OCI-LY1 (cell line): ENCODE data around the gene ZFP37.

Source experiments
- H2AFZ ChIP-seq: fragments of 200-600 bp; sonication (generic), shearing (Covaris generic); 2 replicates; pipeline ENCODE4 v1.6.0; 2014; ENCODE audit warnings: antibody characterized with exemption, mild to moderate bottlenecking, low read length
- H3F3A ChIP-seq: fragments of 200-600 bp; sonication (generic), shearing (Covaris generic); 2 replicates; pipeline ENCODE4 v1.6.0; 2014; ENCODE audit warnings: mild to moderate bottlenecking, antibody characterized with exemption, low read length, moderate library complexity; ENCODE audit not compliant: insufficient read depth
- H3K27ac ChIP-seq: fragments of 200-600 bp; sonication (generic); 2 replicates; pipeline ENCODE4 v1.5.1; 2014; ENCODE audit warnings: low read length, mixed run types, mild to moderate bottlenecking, low read depth; ENCODE audit not compliant: poor library complexity, severe bottlenecking
- H3K27me3 ChIP-seq: fragments of 200-600 bp; sonication (generic); 2 replicates; pipeline ENCODE4 v1.6.0; 2014; ENCODE audit warnings: antibody characterized with exemption, mild to moderate bottlenecking, low read length, moderate library complexity; ENCODE audit not compliant: insufficient read depth
- H3K36me3 ChIP-seq: fragments of 200-600 bp; sonication (generic); 2 replicates; pipeline ENCODE4 v1.6.1; 2014; ENCODE audit warnings: mild to moderate bottlenecking, antibody characterized with exemption, low read length, moderate library complexity, mixed read lengths; ENCODE audit not compliant: insufficient read depth
- H3K4me1 ChIP-seq: fragments of 200-600 bp; sonication (generic); 2 replicates; pipeline ENCODE4 v1.5.1; 2014; ENCODE audit warnings: mild to moderate bottlenecking, low read length, moderate library complexity; ENCODE audit not compliant: insufficient read depth, severe bottlenecking
- H3K4me2 ChIP-seq: fragments of 200-600 bp; sonication (generic), shearing (Covaris generic); 2 replicates; pipeline ENCODE4 v1.6.1; 2014; ENCODE audit warnings: low read length
- H3K4me3 ChIP-seq: fragments of 200-600 bp; sonication (generic); 2 replicates; pipeline ENCODE4 v1.5.1; 2014; ENCODE audit warnings: low read length, low read depth, mild to moderate bottlenecking, mixed read lengths; ENCODE audit not compliant: poor library complexity, severe bottlenecking
- H3K79me2 ChIP-seq: fragments of 200-600 bp; shearing (Covaris generic); 2 replicates; pipeline ENCODE4 v1.6.1; 2016; ENCODE audit warnings: mixed run types, low read length, mixed read lengths; ENCODE audit not compliant: insufficient read depth
- H3K9ac ChIP-seq: fragments of 200-600 bp; sonication (generic), shearing (Covaris generic); 2 replicates; pipeline ENCODE4 v1.6.1; 2014; ENCODE audit warnings: mild to moderate bottlenecking, low read length, mixed read lengths
- H3K9me2 ChIP-seq: fragments of 200-600 bp; sonication (generic), shearing (Covaris generic); 2 replicates; pipeline ENCODE4 v1.6.1; 2014; ENCODE audit warnings: low read depth, mild to moderate bottlenecking, low read length, mixed read lengths
- H3K9me3 ChIP-seq: fragments of 200-600 bp; shearing (Covaris generic); 2 replicates; pipeline ENCODE4 v1.6.1; 2014; ENCODE audit warnings: low read length, mixed read lengths
- H4K20me1 ChIP-seq: fragments of 200-600 bp; sonication (generic), shearing (Covaris generic); 2 replicates; pipeline ENCODE4 v1.6.0; 2016; ENCODE audit warnings: mild to moderate bottlenecking, low read length; ENCODE audit not compliant: insufficient read depth
- EZH2 ChIP-seq: fragments of 200-600 bp; sonication (generic), shearing (Covaris generic); IDR thresholded peaks from 2 replicates; pipeline ENCODE4 v1.8.0; 2017; ENCODE audit warnings: borderline replicate concordance, mixed run types, mild to moderate bottlenecking, antibody characterized with exemption, low read length, moderate library complexity, mixed read lengths
- TF ChIP-seq, protein P1 (sequence below): fragments of 200-600 bp; sonication (generic), shearing (Covaris generic); IDR thresholded peaks from 2 replicates; pipeline ENCODE4 v1.5.1; 2017; ENCODE audit warnings: mild to moderate bottlenecking, antibody characterized with exemption, low read length, moderate library complexity, mixed read lengths

ZFP37 gene

DNA sequence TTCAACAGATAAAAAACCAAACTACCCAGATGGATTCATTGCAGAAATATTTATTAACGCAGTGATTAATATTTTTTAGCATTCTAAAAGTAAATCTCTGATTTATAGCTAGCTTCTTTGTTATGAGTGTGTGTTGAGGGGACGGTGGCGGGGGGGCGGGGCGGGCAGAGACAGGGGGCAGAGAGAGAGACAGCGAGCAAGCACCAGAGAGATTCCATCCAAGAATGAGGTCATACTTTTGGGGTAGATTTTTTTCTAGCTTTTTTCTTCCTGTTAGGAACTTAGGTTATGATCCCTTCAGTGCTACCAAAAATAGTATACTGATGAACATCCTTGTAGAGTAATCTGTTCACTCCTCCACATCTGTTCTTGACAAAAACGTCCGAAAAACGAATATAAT, 44.0 kb downstream of the ZFP37 start:
- Histone ChIP-seq H2AFZ (no peak overlapping the region), H3K36me3 (no peaks in the 10 kb centered on the region), H3K4me3 (no peak overlapping the region), H3K79me2 (no peaks in the 10 kb centered on the region), H3F3A (no peaks in the 10 kb centered on the region), H3K4me2 (no peak overlapping the region), H3K9ac (no peak overlapping the region), H3K9me3 (no peaks in the 10 kb centered on the region), H3K9me2 (no peaks in the 10 kb centered on the region), H3K4me1 (no peaks in the 10 kb centered on the region), H3K27me3 (no peaks in the 10 kb centered on the region), H3K27ac (no peak overlapping the region), H4K20me1 (no peaks in the 10 kb centered on the region)
- TF ChIP-seq, protein P1, sequence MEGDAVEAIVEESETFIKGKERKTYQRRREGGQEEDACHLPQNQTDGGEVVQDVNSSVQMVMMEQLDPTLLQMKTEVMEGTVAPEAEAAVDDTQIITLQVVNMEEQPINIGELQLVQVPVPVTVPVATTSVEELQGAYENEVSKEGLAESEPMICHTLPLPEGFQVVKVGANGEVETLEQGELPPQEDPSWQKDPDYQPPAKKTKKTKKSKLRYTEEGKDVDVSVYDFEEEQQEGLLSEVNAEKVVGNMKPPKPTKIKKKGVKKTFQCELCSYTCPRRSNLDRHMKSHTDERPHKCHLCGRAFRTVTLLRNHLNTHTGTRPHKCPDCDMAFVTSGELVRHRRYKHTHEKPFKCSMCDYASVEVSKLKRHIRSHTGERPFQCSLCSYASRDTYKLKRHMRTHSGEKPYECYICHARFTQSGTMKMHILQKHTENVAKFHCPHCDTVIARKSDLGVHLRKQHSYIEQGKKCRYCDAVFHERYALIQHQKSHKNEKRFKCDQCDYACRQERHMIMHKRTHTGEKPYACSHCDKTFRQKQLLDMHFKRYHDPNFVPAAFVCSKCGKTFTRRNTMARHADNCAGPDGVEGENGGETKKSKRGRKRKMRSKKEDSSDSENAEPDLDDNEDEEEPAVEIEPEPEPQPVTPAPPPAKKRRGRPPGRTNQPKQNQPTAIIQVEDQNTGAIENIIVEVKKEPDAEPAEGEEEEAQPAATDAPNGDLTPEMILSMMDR, result no peak
- no peak for TF ChIP-seq EZH2

DNA sequence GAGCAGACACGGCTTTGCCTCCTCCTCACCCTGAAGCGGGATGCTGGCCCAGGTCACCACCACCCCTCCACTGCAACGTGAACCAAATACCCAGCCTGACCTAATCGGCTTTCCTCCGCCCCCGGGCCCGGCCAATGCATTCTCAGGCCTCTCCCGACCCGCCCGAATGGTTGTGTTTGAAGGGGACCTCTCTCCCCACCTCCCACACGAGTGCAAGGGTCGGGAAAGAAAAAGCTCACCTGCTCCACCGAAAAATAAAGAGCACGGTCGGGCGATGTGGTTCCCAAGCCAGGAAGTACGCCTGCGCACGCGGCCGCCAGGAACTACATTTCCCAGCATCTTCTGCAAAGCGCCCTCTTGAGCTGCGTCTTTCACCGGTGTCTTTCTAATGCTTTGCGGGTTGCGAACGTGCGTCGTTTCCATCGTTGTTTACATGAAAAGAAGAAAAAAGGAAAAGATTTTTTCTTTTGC, 44.6 kb downstream of the ZFP37 start, which contains the start of gene ZNF883:
Gene ZNF883, minus strand, starts transcription at position 282 of the 471 bp plus-strand sequence.
- H3K27me3 ChIP-seq, result no peaks in the 10 kb centered on the region
- H3K9me2 ChIP-seq, result no peaks in the 10 kb centered on the region
- H3K9ac ChIP-seq, result no peak within 1 kb of the TSS
- H3K9me3 ChIP-seq, result no peaks in the 10 kb centered on the region
- no peaks in the 10 kb centered on the region for H3K4me1 ChIP-seq
- H3F3A ChIP-seq, result no peaks in the 10 kb centered on the region
- no peak within 1 kb of the TSS for H3K4me2 ChIP-seq
- no peak within 1 kb of the TSS for H3K4me3 ChIP-seq
- no peak within 1 kb of the TSS for H3K27ac ChIP-seq
- TF ChIP-seq, protein P1, result no peak
- TF ChIP-seq EZH2, result no peak
- no peaks in the 10 kb centered on the region for H3K36me3 ChIP-seq
- H4K20me1 ChIP-seq, result no peaks in the 10 kb centered on the region
- no peaks in the 10 kb centered on the region for H3K79me2 ChIP-seq
- no peak within 1 kb of the TSS for H2AFZ ChIP-seq

DNA sequence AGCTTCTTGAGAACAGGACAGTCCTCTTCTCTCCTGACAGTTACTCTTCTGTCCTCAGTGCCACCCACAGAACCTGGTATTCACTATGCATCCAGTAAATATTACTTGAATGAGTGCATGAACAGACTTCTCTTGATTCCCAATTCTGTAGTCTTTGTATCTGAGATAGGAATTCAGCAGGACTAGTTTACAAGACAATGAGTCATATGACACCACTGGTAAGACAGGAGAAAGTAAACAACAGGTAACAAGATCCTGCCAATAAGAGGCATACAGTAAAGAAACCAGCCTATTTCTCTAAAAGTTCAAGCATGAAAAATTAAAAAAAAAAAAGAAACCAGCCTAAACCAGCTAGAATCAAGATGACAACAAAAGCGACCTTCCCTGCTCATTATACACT, 50.7 kb downstream of the ZFP37 start:
- no peaks in the 10 kb centered on the region for H3K27me3 ChIP-seq
- H3K9me2 ChIP-seq, result no peaks in the 10 kb centered on the region
- no peaks in the 10 kb centered on the region for H3K36me3 ChIP-seq
- TF ChIP-seq EZH2, result no peak
- TF ChIP-seq, protein P1, result no peak
- H4K20me1 ChIP-seq, result no peaks in the 10 kb centered on the region
- no peak overlapping the region for H3K4me3 ChIP-seq
- no peak overlapping the region for H3K9ac ChIP-seq
- no peak overlapping the region for H3K4me2 ChIP-seq
- H3K9me3 ChIP-seq, result peaks cover 5% of the 10 kb centered on the region; the same call in 1 of the 2 replicates
- no peaks in the 10 kb centered on the region for H3K79me2 ChIP-seq
- H3K27ac ChIP-seq, result no peak overlapping the region
- H3F3A ChIP-seq, result no peaks in the 10 kb centered on the region
- H3K4me1 ChIP-seq, result no peaks in the 10 kb centered on the region
- H2AFZ ChIP-seq, result no peak overlapping the region
